MM.1S (cell line): ENCODE results near the gene GTF2H4.

Source experiments
- CTCF ChIP-seq: fragments of 300-600 bp; sonication (generic); IDR thresholded peaks from 2 replicates; pipeline ENCODE4 v1.5.1; 2016; ENCODE audit warnings: antibody characterized with exemption, low read length, mixed read lengths
- EZH2 ChIP-seq: fragments of 300-600 bp; sonication (generic); optimal IDR thresholded peaks from 2 replicates; pipeline ENCODE3; 2017; ENCODE audit warnings: low read depth, mild to moderate bottlenecking, antibody characterized with exemption, low read length, mixed read lengths
- EZH2phosphoT487 ChIP-seq: fragments of 300-600 bp; sonication (generic); IDR thresholded peaks from 2 replicates; pipeline ENCODE4 v1.6.1; 2018; ENCODE audit warnings: antibody characterized with exemption, low read length

- TF ChIP-seq CTCF: no peak
- no peak for TF ChIP-seq EZH2
- no peak for TF ChIP-seq EZH2phosphoT487
These were observed 5.3 kb upstream of the GTF2H4 start for GRCh38 chr6:30902709-30903108.
